Testis (tissue), 3 donors: ENCODE data around the gene DISC1. TPM values are rescaled to one million over a fixed set of nuclear protein-coding genes. Genes with fewer than 3 reads are reported as not detected.
"Not testable (repeated sequence)": the region's sequence is repeated elsewhere in the genome, so short reads cannot be mapped to it uniquely, and the experiment has no call there.

Experiments
- DNase-seq: peaks from one replicate; pipeline ENCODE4 v3.0.0-alpha.2; 2019
- H3K27ac ChIP-seq, 2 donors: fragments of 200-600 bp; sonication (generic); one replicate each; pipeline ENCODE4 v1.5.1; 2019
- H3K27me3 ChIP-seq: fragments of 200-600 bp; sonication (generic); one replicate; pipeline ENCODE4 v1.5.1; 2019
- H3K36me3 ChIP-seq: fragments of 200-600 bp; sonication (generic); one replicate; pipeline ENCODE4 v1.5.1; 2017; ENCODE audit warnings: low read depth; ENCODE audit errors: missing control alignments
- H3K4me1 ChIP-seq: fragments of 200-600 bp; sonication (generic); one replicate; pipeline ENCODE4 v1.5.1; 2019
- H3K4me3 ChIP-seq, 2 donors: fragments of 200-600 bp; sonication (generic); one replicate each; pipeline ENCODE4 v1.5.1; 2017 to 2019
- H3K9me3 ChIP-seq: fragments of 200-600 bp; sonication (generic); one replicate; pipeline ENCODE4 v1.5.1; 2017
- CTCF ChIP-seq, 3 experiments: fragments of 450-650 bp in 2 of 3; fragments of 200-600 bp in 1 of 3; sonication (generic) in 1 of 3; IDR thresholded peaks; one replicate each; pipeline ENCODE4 v1.5.1; 2016 to 2019; ENCODE audit warnings: antibody characterized with exemption in 3 of 3, mild to moderate bottlenecking in 2 of 3, moderate library complexity in 1 of 3
- POLR2A ChIP-seq: fragments of 450-650 bp; IDR thresholded peaks from one replicate; pipeline ENCODE4 v1.6.1; 2017; ENCODE audit warnings: antibody characterized with exemption, mild to moderate bottlenecking, moderate library complexity
- WGBS, 2 donors: methylation state at CpG; one replicate each; pipeline ENCODE4 v1.1.5; 2018; 5-methylcytosine and 5-hydroxymethylcytosine counted together
- intact Hi-C: fragments of 100-400 bp; cut with DNase I; formaldehyde crosslinking; loops from one replicate; pipeline ENCODE4 v1.15.1; 2023; ENCODE audit warnings: low total_unique reads
- polyA plus RNA-seq: library from polyadenylated mRNA; stranded (reverse); fragments of 350-450 nt; fragmentation: Illumina TruSeq; extraction: RNeasy Lipid Tissue Mini Kit (QIAGEN cat#74804); gene quantifications from one replicate; pipeline ENCODE4 v1.2.3, GENCODE V29; 2014; ENCODE audit warnings: low read depth, low replicate concordance; ENCODE audit not compliant: insufficient read depth
- total RNA-seq, 2 donors: library from RNA; depleted of rRNA; stranded (reverse); fragments of >200 nt; gene quantifications; one replicate each; pipeline ENCODE4 v1.2.3, GENCODE V29; 2016

The DISC1 gene
- total and polyA plus RNA-seq, 3 donors from 2014 or later = 1.8 to 6.8 (median 5.7) TPM

GRCh38 chr1:231613419-231614349, 12.9 kb upstream of the DISC1 start:
- Histone ChIP-seq H3K27ac (no peak overlapping the region), H3K27me3 (no peaks in the 10 kb centered on the region), H3K4me1 (no peaks in the 10 kb centered on the region), H3K4me3 (no peak overlapping the region), H3K36me3 (no peaks in the 10 kb centered on the region), H3K9me3 (no peaks in the 10 kb centered on the region)
- 71 to 80% methylated on average over 7 of the region's 7 CpGs for whole genome bisulfite sequencing, 2 donors
- intact Hi-C loops = no loop called here
- no peak for DNase-seq
- no peak for TF ChIP-seq CTCF (IDR thresholded peaks at IDR 0.05)
- TF ChIP-seq POLR2A = no peak

GRCh38 chr1:231616667-231617066, 9.9 kb upstream of the DISC1 start:
- TF ChIP-seq POLR2A (no peak), CTCF (IDR thresholded peaks at IDR 0.05) (no peak)
- DNase-seq = no peak

GRCh38 chr1:231618609-231619256, 7.9 kb upstream of the DISC1 start:
- TF ChIP-seq POLR2A (no peak), CTCF (IDR thresholded peaks at IDR 0.05) (no peak)
- WGBS, 2 donors = 66 to 77% methylated on average over 7 of the region's 7 CpGs
- intact Hi-C loops = no loop called here
- Histone ChIP-seq H3K4me1 (no peaks in the 10 kb centered on the region), H3K36me3 (no peaks in the 10 kb centered on the region), H3K4me3 (no peak overlapping the region), H3K27me3 (no peaks in the 10 kb centered on the region), H3K9me3 (no peaks in the 10 kb centered on the region), H3K27ac (no peak overlapping the region)
- DNase-seq = no peak

More at GRCh38 chr1:231616667-231617066, 9.9 kb upstream of the DISC1 start:
- no peaks in the 10 kb centered on the region for H3K36me3 ChIP-seq
- intact Hi-C loops = no loop called here
- H3K4me3 ChIP-seq = no peak overlapping the region
- H3K4me1 ChIP-seq = no peaks in the 10 kb centered on the region
- H3K9me3 ChIP-seq = no peaks in the 10 kb centered on the region
- H3K27me3 ChIP-seq = no peaks in the 10 kb centered on the region
- 93 to 94% methylated on average over 2 of the region's 2 CpGs for WGBS, 2 donors
- H3K27ac ChIP-seq = no peak overlapping the region

- H3K4me1 ChIP-seq = no peaks in the 10 kb centered on the region
- no peak for DNase-seq
- H3K36me3 ChIP-seq = no peaks in the 10 kb centered on the region
- H3K27ac ChIP-seq = no peak overlapping the region
- H3K9me3 ChIP-seq = no peaks in the 10 kb centered on the region
- H3K4me3 ChIP-seq = no peak overlapping the region
- intact Hi-C loops = no loop called here
- TF ChIP-seq CTCF (IDR thresholded peaks at IDR 0.05) (no peak), POLR2A (no peak)
- no peaks in the 10 kb centered on the region for H3K27me3 ChIP-seq
Measured at GRCh38 chr1:231619257-231619634, 7.3 kb upstream of the DISC1 start.

- H3K27me3 ChIP-seq, H3K9me3 ChIP-seq, H3K36me3 ChIP-seq, DNase-seq, H3K27ac ChIP-seq, H3K4me3 ChIP-seq, intact Hi-C loops, H3K4me1 ChIP-seq: not testable (repeated sequence)
- WGBS, 2 donors = 91 to 95% methylated on average over 4 of the region's 4 CpGs
Measured at GRCh38 chr1:231625042-231625441, 1.5 kb upstream of the DISC1 start.
